ENCODE data around the gene SFMBT2. TPM values are rescaled to one million over a fixed set of nuclear protein-coding genes. Genes with fewer than 3 reads are reported as not detected.

SFMBT2 gene
- total RNA-seq, 2 experiments from 2014 or later = 12.8 to 15.4 TPM

- H3K36me3 Mint-ChIP-seq = peaks cover 43% of the 10 kb centered on the region
- no peaks in the 10 kb centered on the region for H3K9me3 Mint-ChIP-seq
- DNase-seq = peak; percentile 12
- CTCF ChIA-PET = no interaction called here
- no peaks in the 10 kb centered on the region for H3K27me3 Mint-ChIP-seq
- H3K27ac Mint-ChIP-seq = no peak overlapping the region
- POLR2A ChIA-PET = no interaction called here
- intact Hi-C loops (cut with micrococcal nuclease) = no loop called here
- H3K4me3 Mint-ChIP-seq = no peak overlapping the region
- H3K4me1 Mint-ChIP-seq (ENCODE audit: low read depth) = peaks cover 10% of the 10 kb centered on the region
Observed at GRCh38 chr10:7377614-7378248, 33.1 kb downstream of the SFMBT2 start.

- Mint-ChIP-seq H3K4me1 (ENCODE audit: low read depth) (peaks cover 5% of the 10 kb centered on the region), H3K9me3 (no peaks in the 10 kb centered on the region), H3K27me3 (no peaks in the 10 kb centered on the region), H3K36me3 (peaks cover 41% of the 10 kb centered on the region), H3K27ac (no peak overlapping the region), H3K4me3 (no peak overlapping the region)
- POLR2A ChIA-PET = no interaction called here
- intact Hi-C loops (cut with micrococcal nuclease) = no loop called here
- DNase-seq = no peak
- CTCF ChIA-PET = interaction anchor here (2.3 kb wide), 1 partner anchor 254 kb away, joined by 5 read pairs; no protein-coding TSS in a partner anchor
Observed at GRCh38 chr10:7374795-7375194, 36.0 kb downstream of the SFMBT2 start.

- CTCF ChIA-PET = interaction anchor here (0.8 kb wide), 1 partner anchor 453 kb away, joined by 3 read pairs; no protein-coding TSS in a partner anchor
- H3K4me1 Mint-ChIP-seq (ENCODE audit: low read depth) = no peaks in the 10 kb centered on the region
- POLR2A ChIA-PET = no interaction called here
- H3K36me3 Mint-ChIP-seq = peaks cover 41% of the 10 kb centered on the region
- no peaks in the 10 kb centered on the region for H3K9me3 Mint-ChIP-seq
- no peak overlapping the region for H3K27ac Mint-ChIP-seq
- intact Hi-C loops (cut with micrococcal nuclease) = no loop called here
- H3K4me3 Mint-ChIP-seq = no peak overlapping the region
- DNase-seq = no peak
- H3K27me3 Mint-ChIP-seq = no peaks in the 10 kb centered on the region
Observed at GRCh38 chr10:7373039-7373438, 37.8 kb downstream of the SFMBT2 start.

GRCh38 chr10:7372504-7372903 lies 38.3 kb downstream of the SFMBT2 start:
- POLR2A ChIA-PET = no interaction called here
- H3K4me3 Mint-ChIP-seq = no peak overlapping the region

GRCh38 chr10:7370511-7370910 lies 40.3 kb downstream of the SFMBT2 start:
- intact Hi-C loops (cut with micrococcal nuclease) = no loop called here
- no peaks in the 10 kb centered on the region for H3K4me1 Mint-ChIP-seq (ENCODE audit: low read depth)
- POLR2A ChIA-PET = no interaction called here
- H3K36me3 Mint-ChIP-seq = peaks cover 47% of the 10 kb centered on the region
- no peaks in the 10 kb centered on the region for H3K9me3 Mint-ChIP-seq
- H3K4me3 Mint-ChIP-seq = no peak overlapping the region
- CTCF ChIA-PET = no interaction called here
- no peak overlapping the region for H3K27ac Mint-ChIP-seq
- H3K27me3 Mint-ChIP-seq = no peaks in the 10 kb centered on the region
- no peak for DNase-seq

More at GRCh38 chr10:7372504-7372903, 38.3 kb downstream of the SFMBT2 start:
- H3K36me3 Mint-ChIP-seq = peaks cover 40% of the 10 kb centered on the region
- H3K9me3 Mint-ChIP-seq = no peaks in the 10 kb centered on the region
- DNase-seq = no peak
- CTCF ChIA-PET = no interaction called here
- no peaks in the 10 kb centered on the region for H3K4me1 Mint-ChIP-seq (ENCODE audit: low read depth)
- H3K27ac Mint-ChIP-seq = no peak overlapping the region
- H3K27me3 Mint-ChIP-seq = no peaks in the 10 kb centered on the region
- intact Hi-C loops (cut with micrococcal nuclease) = no loop called here

- H3K9me3 Mint-ChIP-seq = peaks cover 12% of the 10 kb centered on the region
- H3K36me3 Mint-ChIP-seq = peaks cover 70% of the 10 kb centered on the region
- H3K27ac Mint-ChIP-seq = no peak overlapping the region
- H3K27me3 Mint-ChIP-seq = no peaks in the 10 kb centered on the region
- H3K4me1 Mint-ChIP-seq (ENCODE audit: low read depth) = peaks cover 8% of the 10 kb centered on the region
- intact Hi-C loops (cut with micrococcal nuclease) = no loop called here
- DNase-seq = no peak
- ChIA-PET CTCF (no interaction called here), POLR2A (no interaction called here)
- no peak overlapping the region for H3K4me3 Mint-ChIP-seq
Observed at GRCh38 chr10:7365027-7365745, 45.6 kb downstream of the SFMBT2 start.

- intact Hi-C loops (cut with micrococcal nuclease) = no loop called here
- Mint-ChIP-seq H3K4me1 (ENCODE audit: low read depth) (peaks cover 8% of the 10 kb centered on the region), H3K27ac (no peak overlapping the region), H3K36me3 (peaks cover 71% of the 10 kb centered on the region), H3K9me3 (peaks cover 12% of the 10 kb centered on the region), H3K27me3 (no peaks in the 10 kb centered on the region), H3K4me3 (no peak overlapping the region)
- ChIA-PET CTCF (no interaction called here), POLR2A (no interaction called here)
- DNase-seq = no peak
Observed at GRCh38 chr10:7364474-7364873, 46.4 kb downstream of the SFMBT2 start.

- Mint-ChIP-seq H3K4me3 (no peak overlapping the region), H3K27me3 (no peaks in the 10 kb centered on the region), H3K36me3 (peaks cover 76% of the 10 kb centered on the region), H3K27ac (no peak overlapping the region), H3K4me1 (ENCODE audit: low read depth) (peaks cover 8% of the 10 kb centered on the region), H3K9me3 (peaks cover 13% of the 10 kb centered on the region)
- DNase-seq = no peak
- CTCF ChIA-PET = no interaction called here
- intact Hi-C loops (cut with micrococcal nuclease) = no loop called here
- POLR2A ChIA-PET = no interaction called here
Observed at GRCh38 chr10:7363700-7364099, 47.1 kb downstream of the SFMBT2 start.

- no peaks in the 10 kb centered on the region for H3K27me3 Mint-ChIP-seq
- POLR2A ChIA-PET = no interaction called here
- CTCF ChIA-PET = no interaction called here
Observed at GRCh38 chr10:7362471-7362870, 48.4 kb downstream of the SFMBT2 start.

GRCh38 chr10:7361316-7361715 lies 49.5 kb downstream of the SFMBT2 start:
- ChIA-PET POLR2A (no interaction called here), CTCF (interaction anchor here (1.2 kb wide), 1 partner anchor 240 kb away, joined by 3 read pairs; no protein-coding TSS in a partner anchor)
- no peaks in the 10 kb centered on the region for H3K27me3 Mint-ChIP-seq
- no peak overlapping the region for H3K27ac Mint-ChIP-seq
- DNase-seq = no peak
- intact Hi-C loops (cut with micrococcal nuclease) = no loop called here
- peaks cover 71% of the 10 kb centered on the region for H3K36me3 Mint-ChIP-seq
- H3K4me1 Mint-ChIP-seq (ENCODE audit: low read depth) = peaks cover 8% of the 10 kb centered on the region
- H3K9me3 Mint-ChIP-seq = peaks cover 14% of the 10 kb centered on the region
- no peak overlapping the region for H3K4me3 Mint-ChIP-seq

More at GRCh38 chr10:7362471-7362870, 48.4 kb downstream of the SFMBT2 start:
- no peak for DNase-seq
- peaks cover 8% of the 10 kb centered on the region for H3K4me1 Mint-ChIP-seq (ENCODE audit: low read depth)
- peaks cover 14% of the 10 kb centered on the region for H3K9me3 Mint-ChIP-seq
- intact Hi-C loops (cut with micrococcal nuclease) = no loop called here
- H3K4me3 Mint-ChIP-seq = no peak overlapping the region
- H3K36me3 Mint-ChIP-seq = peaks cover 75% of the 10 kb centered on the region
- H3K27ac Mint-ChIP-seq = no peak overlapping the region

- no peaks in the 10 kb centered on the region for H3K27me3 Mint-ChIP-seq
- H3K4me1 Mint-ChIP-seq (ENCODE audit: low read depth) = peaks cover 8% of the 10 kb centered on the region
- H3K36me3 Mint-ChIP-seq = peaks cover 61% of the 10 kb centered on the region
- peaks cover 14% of the 10 kb centered on the region for H3K9me3 Mint-ChIP-seq
- H3K27ac Mint-ChIP-seq = no peak overlapping the region
- intact Hi-C loops (cut with micrococcal nuclease) = no loop called here
- ChIA-PET CTCF (no interaction called here), POLR2A (no interaction called here)
- no peak overlapping the region for H3K4me3 Mint-ChIP-seq
- DNase-seq = no peak
Observed at GRCh38 chr10:7359954-7360353, 50.9 kb downstream of the SFMBT2 start.

- H3K27ac Mint-ChIP-seq = no peak overlapping the region
- intact Hi-C loops (cut with micrococcal nuclease) = no loop called here
- peaks cover 8% of the 10 kb centered on the region for H3K4me1 Mint-ChIP-seq (ENCODE audit: low read depth)
- no peaks in the 10 kb centered on the region for H3K27me3 Mint-ChIP-seq
- no peak for DNase-seq
- CTCF ChIA-PET = no interaction called here
- H3K9me3 Mint-ChIP-seq = peaks cover 14% of the 10 kb centered on the region
- H3K4me3 Mint-ChIP-seq = no peak overlapping the region
- POLR2A ChIA-PET = no interaction called here
- peaks cover 58% of the 10 kb centered on the region for H3K36me3 Mint-ChIP-seq
Observed at GRCh38 chr10:7359356-7359755, 51.5 kb downstream of the SFMBT2 start.

- peaks cover 38% of the 10 kb centered on the region for H3K36me3 Mint-ChIP-seq
- ChIA-PET CTCF (no interaction called here), POLR2A (no interaction called here)
Observed at GRCh38 chr10:7357193-7357592, 53.6 kb downstream of the SFMBT2 start.

More at GRCh38 chr10:7357193-7357592, 53.6 kb downstream of the SFMBT2 start:
- Mint-ChIP-seq H3K9me3 (peaks cover 7% of the 10 kb centered on the region), H3K4me1 (ENCODE audit: low read depth) (peaks cover 8% of the 10 kb centered on the region), H3K27me3 (no peaks in the 10 kb centered on the region), H3K4me3 (no peak overlapping the region), H3K27ac (no peak overlapping the region)
- intact Hi-C loops (cut with micrococcal nuclease) = no loop called here
- no peak for DNase-seq
